HepG2 (cell line): ENCODE data around the gene HIGD1A. TPM values are rescaled to one million over a fixed set of nuclear protein-coding genes. Genes with fewer than 3 reads are reported as not detected.
A peak's percentile ranks its signal among the peaks of the same experiment; 100 is the strongest.

Source experiments
- ATF7-NPFF ChIP-seq: sonication (generic); formaldehyde crosslinking; IDR thresholded peaks from 2 replicates; pipeline ENCODE4 v1.8.1; 2023; ENCODE audit warnings: mild to moderate bottlenecking, low read depth, missing genetic modification reagents, moderate library complexity
- EHMT2 ChIP-seq: fragments of 200-600 bp; sonication (generic); IDR thresholded peaks from 2 replicates; pipeline ENCODE4 v1.7.0; 2017; ENCODE audit warnings: antibody characterized with exemption, low read depth, low read length, borderline replicate concordance
- HHEX ChIP-seq: IDR thresholded peaks from 2 replicates; pipeline ENCODE4 v1.6.1; 2016; ENCODE audit warnings: control low read depth
- SRF ChIP-seq: IDR thresholded peaks from 2 replicates; pipeline ENCODE4 v1.6.1; 2011; ENCODE audit warnings: mild to moderate bottlenecking, low read depth, low read length, moderate library complexity
- STAG1 ChIP-seq: sonication (generic); formaldehyde crosslinking; IDR thresholded peaks from 2 replicates; pipeline ENCODE4 v1.4.0; 2020; ENCODE audit warnings: missing genetic modification reagents
- U2AF1 ChIP-seq: fragments of 200-400 bp; formaldehyde crosslinking; optimal IDR thresholded peaks from 2 replicates; pipeline ENCODE3; 2017; ENCODE audit warnings: mild to moderate bottlenecking, low read depth, low read length
- YEATS2 ChIP-seq: sonication (generic); formaldehyde crosslinking; IDR thresholded peaks from 2 replicates; pipeline ENCODE4 v1.4.0; 2020; ENCODE audit warnings: missing genetic modification reagents, borderline replicate concordance
- ZBTB1 ChIP-seq: sonication (generic); formaldehyde crosslinking; IDR thresholded peaks from 2 replicates; pipeline ENCODE4 v1.4.0; 2020; ENCODE audit warnings: missing genetic modification reagents, borderline replicate concordance
- ZBTB7A ChIP-seq: sonication (generic); formaldehyde crosslinking; IDR thresholded peaks from 2 replicates; pipeline ENCODE4 v1.8.0; 2022; ENCODE audit warnings: mild to moderate bottlenecking, missing genetic modification reagents
- ZEB1 ChIP-seq: IDR thresholded peaks from 2 replicates; pipeline ENCODE4 v1.6.1; 2012; ENCODE audit warnings: mild to moderate bottlenecking, low read depth, inconsistent platforms; ENCODE audit not compliant: insufficient replicate concordance
- ZFAT ChIP-seq: sonication (generic); formaldehyde crosslinking; conservative IDR thresholded peaks from 2 replicates; pipeline ENCODE4 v1.8.1; 2023; ENCODE audit warnings: missing genetic modification reagents, inconsistent platforms
- ZFY ChIP-seq: sonication (generic); formaldehyde crosslinking; IDR thresholded peaks from 2 replicates; pipeline ENCODE4 v1.4.0; 2020; ENCODE audit warnings: missing genetic modification reagents
- ZMYM4 ChIP-seq: sonication (generic); formaldehyde crosslinking; IDR thresholded peaks from 2 replicates; pipeline ENCODE4 v1.8.1; 2023; ENCODE audit warnings: mild to moderate bottlenecking, missing genetic modification reagents
- ZNF282 ChIP-seq: fragments of 450-650 bp; IDR thresholded peaks from 2 replicates; pipeline ENCODE4 v1.6.1; 2018; ENCODE audit not compliant: partially characterized antibody
- ZNF83 ChIP-seq: sonication (generic); formaldehyde crosslinking; IDR thresholded peaks from 2 replicates; pipeline ENCODE4 v1.4.0; 2020; ENCODE audit warnings: missing genetic modification reagents, mild to moderate bottlenecking, borderline replicate concordance
- ZSCAN31 ChIP-seq: sonication (generic); formaldehyde crosslinking; IDR thresholded peaks from 2 replicates; pipeline ENCODE4 v1.5.0; 2020; ENCODE audit warnings: low read depth, mild to moderate bottlenecking, missing genetic modification reagents
- polyA plus RNA-seq, 8 experiments: library from polyadenylated mRNA; depleted of rRNA in 3 of 8; stranded (reverse) in 7 of 8; unstranded in 1 of 8; fragments of >200 nt; fragmentation: Illumina TruSeq in 4 of 8; extraction: Trizol in 4 of 8; gene quantifications; 2 replicates each; pipeline versions ENCODE4 v1.2.1 to v1.2.3, GENCODE V29; 2011 to 2016; ENCODE audit warnings: low read depth in 4 of 8, missing spikeins in 1 of 8, mixed read lengths in 1 of 8; ENCODE audit not compliant: insufficient read depth in 1 of 8
- total RNA-seq, 5 experiments: library from RNA; depleted of rRNA; stranded (reverse); fragments of >200 nt; fragmentation: Illumina TruSeq; extraction: Trizol; gene quantifications; 2 replicates each; pipeline ENCODE4 v1.2.3, GENCODE V29; 2016; ENCODE audit warnings: low read depth in 1 of 5
- TF ChIP-seq, protein P1 (sequence below): sonication (generic); formaldehyde crosslinking; IDR thresholded peaks from 2 replicates; pipeline ENCODE4 v1.4.0; 2020; ENCODE audit warnings: missing genetic modification reagents
- TF ChIP-seq, protein P2 (sequence below): sonication (generic); formaldehyde crosslinking; IDR thresholded peaks from 2 replicates; pipeline ENCODE4 v1.4.0; 2020; ENCODE audit warnings: missing genetic modification reagents
- TF ChIP-seq, protein P3 (sequence below): sonication (generic); formaldehyde crosslinking; IDR thresholded peaks from 2 replicates; pipeline ENCODE4 v1.8.0; 2022; ENCODE audit warnings: missing genetic modification reagents, mild to moderate bottlenecking, borderline replicate concordance
- TF ChIP-seq, protein P4 (sequence below): sonication (generic); formaldehyde crosslinking; IDR thresholded peaks from 2 replicates; pipeline ENCODE4 v1.8.0; 2022; ENCODE audit warnings: missing genetic modification reagents, mild to moderate bottlenecking, moderate library complexity, borderline replicate concordance

Gene HIGD1A
- total and polyA plus RNA-seq, 2 of the 13 experiments (the other 11 are each of a cell fraction or from before 2014, with no cell fraction given), result 222 to 253 TPM

DNA sequence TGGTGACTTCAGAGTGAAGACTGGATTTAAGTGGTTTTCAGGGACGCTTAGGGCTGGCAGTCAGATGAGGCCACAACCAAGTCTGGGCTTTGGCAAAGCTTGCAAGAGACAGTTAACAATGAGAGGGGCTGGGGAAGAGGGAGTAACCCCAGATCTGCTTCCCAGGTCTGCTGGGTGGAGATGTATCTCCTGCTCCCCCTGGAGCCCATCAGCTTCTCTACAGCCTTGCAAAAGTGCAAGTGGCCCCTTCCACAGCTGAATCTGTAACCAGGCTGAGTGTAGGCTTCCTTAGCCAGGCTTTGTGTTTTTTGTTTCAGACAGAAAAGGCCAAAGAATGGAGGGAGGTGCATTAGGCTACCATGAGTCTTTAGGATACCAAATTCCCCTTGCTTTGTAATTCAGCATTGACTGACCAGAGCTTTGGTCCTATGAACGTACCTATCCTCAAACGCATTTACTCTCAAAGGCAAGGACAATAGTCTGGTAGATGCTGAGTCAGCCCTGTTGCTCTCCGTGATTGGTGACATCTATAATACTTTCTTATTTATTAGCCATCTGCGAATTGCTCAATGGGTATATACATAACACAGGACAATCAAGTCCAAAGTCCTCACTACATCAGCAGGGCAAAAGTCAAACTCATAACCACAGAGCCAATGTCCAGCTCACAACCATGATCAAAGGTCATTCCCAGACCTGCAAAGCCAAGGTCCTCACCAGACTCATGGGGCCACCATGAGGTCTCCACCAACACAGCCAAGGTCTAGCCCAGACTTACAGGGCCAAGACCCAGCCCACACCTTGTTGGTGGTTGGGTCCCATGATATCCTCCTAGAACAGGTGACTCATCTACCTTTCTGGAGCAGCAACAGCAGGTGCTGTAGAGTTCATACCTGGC is 48.4 kb downstream of the HIGD1A start (continued):
- TF ChIP-seq, protein P1, sequence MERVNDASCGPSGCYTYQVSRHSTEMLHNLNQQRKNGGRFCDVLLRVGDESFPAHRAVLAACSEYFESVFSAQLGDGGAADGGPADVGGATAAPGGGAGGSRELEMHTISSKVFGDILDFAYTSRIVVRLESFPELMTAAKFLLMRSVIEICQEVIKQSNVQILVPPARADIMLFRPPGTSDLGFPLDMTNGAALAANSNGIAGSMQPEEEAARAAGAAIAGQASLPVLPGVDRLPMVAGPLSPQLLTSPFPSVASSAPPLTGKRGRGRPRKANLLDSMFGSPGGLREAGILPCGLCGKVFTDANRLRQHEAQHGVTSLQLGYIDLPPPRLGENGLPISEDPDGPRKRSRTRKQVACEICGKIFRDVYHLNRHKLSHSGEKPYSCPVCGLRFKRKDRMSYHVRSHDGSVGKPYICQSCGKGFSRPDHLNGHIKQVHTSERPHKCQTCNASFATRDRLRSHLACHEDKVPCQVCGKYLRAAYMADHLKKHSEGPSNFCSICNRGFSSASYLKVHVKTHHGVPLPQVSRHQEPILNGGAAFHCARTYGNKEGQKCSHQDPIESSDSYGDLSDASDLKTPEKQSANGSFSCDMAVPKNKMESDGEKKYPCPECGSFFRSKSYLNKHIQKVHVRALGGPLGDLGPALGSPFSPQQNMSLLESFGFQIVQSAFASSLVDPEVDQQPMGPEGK, result no peak
- TF ChIP-seq ZBTB1 (CRISPR knock-in tag), result no peak
- TF ChIP-seq ZNF282, result no peak
- TF ChIP-seq ZSCAN31 (CRISPR knock-in tag), result peak; percentile 46; the same call in 1 of the 2 replicates
- no peak for TF ChIP-seq U2AF1
- no peak for TF ChIP-seq ZFY (CRISPR knock-in tag)
- TF ChIP-seq, protein P2, sequence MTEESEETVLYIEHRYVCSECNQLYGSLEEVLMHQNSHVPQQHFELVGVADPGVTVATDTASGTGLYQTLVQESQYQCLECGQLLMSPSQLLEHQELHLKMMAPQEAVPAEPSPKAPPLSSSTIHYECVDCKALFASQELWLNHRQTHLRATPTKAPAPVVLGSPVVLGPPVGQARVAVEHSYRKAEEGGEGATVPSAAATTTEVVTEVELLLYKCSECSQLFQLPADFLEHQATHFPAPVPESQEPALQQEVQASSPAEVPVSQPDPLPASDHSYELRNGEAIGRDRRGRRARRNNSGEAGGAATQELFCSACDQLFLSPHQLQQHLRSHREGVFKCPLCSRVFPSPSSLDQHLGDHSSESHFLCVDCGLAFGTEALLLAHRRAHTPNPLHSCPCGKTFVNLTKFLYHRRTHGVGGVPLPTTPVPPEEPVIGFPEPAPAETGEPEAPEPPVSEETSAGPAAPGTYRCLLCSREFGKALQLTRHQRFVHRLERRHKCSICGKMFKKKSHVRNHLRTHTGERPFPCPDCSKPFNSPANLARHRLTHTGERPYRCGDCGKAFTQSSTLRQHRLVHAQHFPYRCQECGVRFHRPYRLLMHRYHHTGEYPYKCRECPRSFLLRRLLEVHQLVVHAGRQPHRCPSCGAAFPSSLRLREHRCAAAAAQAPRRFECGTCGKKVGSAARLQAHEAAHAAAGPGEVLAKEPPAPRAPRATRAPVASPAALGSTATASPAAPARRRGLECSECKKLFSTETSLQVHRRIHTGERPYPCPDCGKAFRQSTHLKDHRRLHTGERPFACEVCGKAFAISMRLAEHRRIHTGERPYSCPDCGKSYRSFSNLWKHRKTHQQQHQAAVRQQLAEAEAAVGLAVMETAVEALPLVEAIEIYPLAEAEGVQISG (CRISPR knock-in tag), result peak; percentile 63
- TF ChIP-seq, protein P3, sequence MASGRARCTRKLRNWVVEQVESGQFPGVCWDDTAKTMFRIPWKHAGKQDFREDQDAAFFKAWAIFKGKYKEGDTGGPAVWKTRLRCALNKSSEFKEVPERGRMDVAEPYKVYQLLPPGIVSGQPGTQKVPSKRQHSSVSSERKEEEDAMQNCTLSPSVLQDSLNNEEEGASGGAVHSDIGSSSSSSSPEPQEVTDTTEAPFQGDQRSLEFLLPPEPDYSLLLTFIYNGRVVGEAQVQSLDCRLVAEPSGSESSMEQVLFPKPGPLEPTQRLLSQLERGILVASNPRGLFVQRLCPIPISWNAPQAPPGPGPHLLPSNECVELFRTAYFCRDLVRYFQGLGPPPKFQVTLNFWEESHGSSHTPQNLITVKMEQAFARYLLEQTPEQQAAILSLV (CRISPR knock-in tag), result no peak
- TF ChIP-seq EHMT2, result peak; percentile 91; the same call in 1 of the 2 replicates
- peak; percentile 69 for TF ChIP-seq ZEB1
- no peak for TF ChIP-seq SRF
- peak; percentile 50; the same call in 1 of the 2 replicates for TF ChIP-seq HHEX
- TF ChIP-seq ZMYM4, result peak; percentile 90
- no peak for TF ChIP-seq ZFAT (CRISPR knock-in tag)
- TF ChIP-seq ATF7-NPFF (CRISPR knock-in tag), result no peak
- TF ChIP-seq STAG1, result peak; percentile 70
- 0 out of 2 replicates have a peak, but pooled peaks have one; percentile 26 for TF ChIP-seq ZBTB7A (CRISPR knock-in tag)
- TF ChIP-seq YEATS2, result no peak
- TF ChIP-seq ZNF83 (CRISPR knock-in tag), result no peak
- TF ChIP-seq, protein P4, sequence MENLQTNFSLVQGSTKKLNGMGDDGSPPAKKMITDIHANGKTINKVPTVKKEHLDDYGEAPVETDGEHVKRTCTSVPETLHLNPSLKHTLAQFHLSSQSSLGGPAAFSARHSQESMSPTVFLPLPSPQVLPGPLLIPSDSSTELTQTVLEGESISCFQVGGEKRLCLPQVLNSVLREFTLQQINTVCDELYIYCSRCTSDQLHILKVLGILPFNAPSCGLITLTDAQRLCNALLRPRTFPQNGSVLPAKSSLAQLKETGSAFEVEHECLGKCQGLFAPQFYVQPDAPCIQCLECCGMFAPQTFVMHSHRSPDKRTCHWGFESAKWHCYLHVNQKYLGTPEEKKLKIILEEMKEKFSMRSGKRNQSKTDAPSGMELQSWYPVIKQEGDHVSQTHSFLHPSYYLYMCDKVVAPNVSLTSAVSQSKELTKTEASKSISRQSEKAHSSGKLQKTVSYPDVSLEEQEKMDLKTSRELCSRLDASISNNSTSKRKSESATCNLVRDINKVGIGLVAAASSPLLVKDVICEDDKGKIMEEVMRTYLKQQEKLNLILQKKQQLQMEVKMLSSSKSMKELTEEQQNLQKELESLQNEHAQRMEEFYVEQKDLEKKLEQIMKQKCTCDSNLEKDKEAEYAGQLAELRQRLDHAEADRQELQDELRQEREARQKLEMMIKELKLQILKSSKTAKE (CRISPR knock-in tag), result 0 out of 2 replicates have a peak, but pooled peaks have one; percentile 58
